ENCODE data around the gene CER1. TPM values are rescaled to one million over a fixed set of nuclear protein-coding genes. Genes with fewer than 3 reads are reported as not detected.

CER1 gene
- total and polyA plus RNA-seq, 2 of the 8 experiments (the other 6 are each of a cell fraction or from before 2014, with no cell fraction given) = 0.26 to 3.4 TPM

GRCh38 chr9:14756291-14756690, 33.8 kb upstream of the CER1 start (continued):
- no peak for TF ChIP-seq ATF3 (IDR thresholded peaks at IDR 0.05; ENCODE audit: insufficient read depth, low read depth, low read length)
